IMR-90 (cell line): ENCODE data around the gene MRPL4. TPM values are rescaled to one million over a fixed set of nuclear protein-coding genes. Genes with fewer than 3 reads are reported as not detected.

Source experiments
- ATAC-seq: fragments of 200-7000 bp; cut with Tn5 transposase; 2 replicates; pipeline ENCODE4 v1.9.1; 2020; ENCODE audit warnings: low read depth, mild to moderate bottlenecking, moderate library complexity
- BruUV-seq: library from RNA; stranded (reverse); fragments of 400-500 nt; replicated peaks from 2 replicates; lab custom pipeline; 2021; lab: Mats Ljungman, UMichigan
- CTCF ChIA-PET: fragments of 300-600 bp; formaldehyde crosslinking; extraction: SDS; loops from one replicate; lab custom pipeline; 2021; ENCODE audit warnings: antibody characterized with exemption; lab: Yijun Ruan, JAX
- POLR2A ChIA-PET: fragments of 300-600 bp; sonication (Branson Sonifier 250); formaldehyde crosslinking; loops from one replicate; lab custom pipeline; 2022; ENCODE audit warnings: antibody characterized with exemption; ENCODE audit not compliant: unreplicated experiment; lab: Charles Lee
- DNase-seq: peaks from one replicate; pipeline ENCODE4 v3.0.0; 2013
- H2AFZ ChIP-seq: replicated peaks from 2 replicates; pipeline ENCODE3; 2013; ENCODE audit warnings: low read length, mild to moderate bottlenecking; ENCODE audit not compliant: poor library complexity
- H2AK5ac ChIP-seq: 2 replicates; pipeline ENCODE4 v1.6.1; 2013; ENCODE audit warnings: low read depth, low read length, inconsistent platforms
- H2AK9ac ChIP-seq: replicated peaks from 2 replicates; pipeline ENCODE3; 2013; ENCODE audit warnings: mild to moderate bottlenecking, low read depth, low read length, moderate library complexity; ENCODE audit not compliant: poor library complexity
- H2BK120ac ChIP-seq: 2 replicates; pipeline ENCODE4 v1.6.1; 2013; ENCODE audit warnings: low read depth, low read length, inconsistent platforms
- H2BK15ac ChIP-seq: 3 replicates; pipeline ENCODE4 v1.6.1; 2013; ENCODE audit warnings: low read depth, low read length, inconsistent platforms
- H2BK20ac ChIP-seq: 2 replicates; pipeline ENCODE4 v1.6.1; 2013; ENCODE audit warnings: low read depth, mild to moderate bottlenecking, inconsistent platforms, low read length, moderate library complexity
- H2BK5ac ChIP-seq: 2 replicates; pipeline ENCODE4 v1.6.1; 2013; ENCODE audit warnings: mild to moderate bottlenecking, low read depth, low read length, inconsistent platforms; ENCODE audit not compliant: poor library complexity, severe bottlenecking
- H3K14ac ChIP-seq: replicated peaks from 2 replicates; pipeline ENCODE4 v1.6.1; 2013; ENCODE audit warnings: low read depth, low read length, inconsistent platforms
- H3K18ac ChIP-seq: 2 replicates; pipeline ENCODE4 v1.6.1; 2013; ENCODE audit warnings: low read depth, low read length, control low read depth
- H3K23ac ChIP-seq: 2 replicates; pipeline ENCODE4 v1.6.1; 2013; ENCODE audit warnings: low read depth, low read length, inconsistent platforms
- H3K27ac ChIP-seq: 2 replicates; pipeline ENCODE4 v1.5.1; 2013; ENCODE audit warnings: mild to moderate bottlenecking, control low read depth, low read length; ENCODE audit not compliant: insufficient read depth
- H3K27me3 ChIP-seq: 2 replicates; pipeline ENCODE4 v1.6.1; 2013; ENCODE audit warnings: low read length; ENCODE audit not compliant: control insufficient read depth, insufficient read depth
- H3K36me3 ChIP-seq: 2 replicates; pipeline ENCODE4 v1.6.1; 2013; ENCODE audit warnings: low read length, mixed read lengths; ENCODE audit not compliant: control insufficient read depth, insufficient read depth
- H3K4ac ChIP-seq: 2 replicates; pipeline ENCODE4 v1.6.1; 2013; ENCODE audit warnings: low read depth, low read length, inconsistent platforms
- H3K4me1 ChIP-seq: 2 replicates; pipeline ENCODE4 v1.6.1; 2013; ENCODE audit warnings: low read length, mixed read lengths; ENCODE audit not compliant: control insufficient read depth, insufficient read depth
- H3K4me2 ChIP-seq: 2 replicates; pipeline ENCODE4 v1.6.1; 2013; ENCODE audit warnings: low read depth, mild to moderate bottlenecking, control low read depth, low read length, moderate library complexity
- H3K4me3 ChIP-seq: 2 replicates; pipeline ENCODE4 v1.5.1; 2013; ENCODE audit warnings: low read depth, mild to moderate bottlenecking, control low read depth, low read length, moderate library complexity; ENCODE audit not compliant: insufficient read depth
- H3K56ac ChIP-seq: 2 replicates; pipeline ENCODE4 v1.6.1; 2013; ENCODE audit warnings: low read length, inconsistent platforms; ENCODE audit not compliant: insufficient read depth; ENCODE audit errors: extremely low read depth
- H3K79me1 ChIP-seq, 2 experiments: 2 replicates each; pipeline ENCODE4 v1.6.1; 2013; ENCODE audit warnings: low read length in 2 of 2, inconsistent platforms in 1 of 2, low read depth in 1 of 2
- H3K9ac ChIP-seq: 2 replicates; pipeline ENCODE4 v1.6.1; 2013; ENCODE audit warnings: low read depth, low read length, control low read depth
- H3K9me1 ChIP-seq: 2 replicates; pipeline ENCODE4 v1.6.1; 2013; ENCODE audit warnings: low read length, inconsistent platforms; ENCODE audit not compliant: insufficient read depth
- H3K9me3 ChIP-seq: 2 replicates; pipeline ENCODE4 v1.6.1; 2013; ENCODE audit warnings: low read length; ENCODE audit not compliant: control insufficient read depth, insufficient read depth
- H4K20me1 ChIP-seq: 2 replicates; pipeline ENCODE4 v1.6.1; 2013; ENCODE audit warnings: low read length, inconsistent platforms; ENCODE audit not compliant: insufficient read depth
- H4K5ac ChIP-seq: 2 replicates; pipeline ENCODE4 v1.6.1; 2013; ENCODE audit warnings: mild to moderate bottlenecking, low read depth, low read length, control low read depth
- H4K8ac ChIP-seq, 2 experiments: 2 replicates each; pipeline ENCODE4 v1.6.1; 2013; ENCODE audit warnings: low read depth in 2 of 2, low read length in 2 of 2, control low read depth in 1 of 2, inconsistent platforms in 1 of 2
- H4K91ac ChIP-seq: 2 replicates; pipeline ENCODE4 v1.6.1; 2013; ENCODE audit warnings: low read depth, low read length, inconsistent platforms; ENCODE audit not compliant: insufficient read depth
- BHLHE40 ChIP-seq: fragments of 150-350 bp; IDR thresholded peaks from 2 replicates; pipeline ENCODE4 v1.6.1; 2016; ENCODE audit warnings: mild to moderate bottlenecking, low read depth, low read length
- CHD1 ChIP-seq: IDR thresholded peaks from 2 replicates; pipeline ENCODE4 v1.6.1; 2012; ENCODE audit warnings: low read depth, low read length, improper control_type of control experiment
- NFE2L2 ChIP-seq: fragments of 150-350 bp; IDR thresholded peaks from 2 replicates; pipeline ENCODE4 v1.6.1; 2016; ENCODE audit warnings: low read depth, mild to moderate bottlenecking, low read length
- POLR2A ChIP-seq: IDR thresholded peaks from 2 replicates; pipeline ENCODE4 v1.6.1; 2012; ENCODE audit warnings: mild to moderate bottlenecking, low read depth, low read length
- RCOR1 ChIP-seq: IDR thresholded peaks from 2 replicates; pipeline ENCODE4 v1.6.1; 2012; ENCODE audit warnings: mild to moderate bottlenecking, low read length, improper control_type of control experiment; ENCODE audit not compliant: insufficient replicate concordance
- WGBS, 2 experiments: methylation state at CpG; one replicate each; pipeline versions ENCODE4 v1.1.5 to v1.1.7; 2013; ENCODE audit warnings: missing lambda C conversion rate in 2 of 2; ENCODE audit not compliant: insufficient read length in 1 of 2; ENCODE audit errors: extremely low coverage in 2 of 2; 5-methylcytosine and 5-hydroxymethylcytosine counted together
- dilution Hi-C: fragments of 300-500 bp; cut with HindIII; formaldehyde crosslinking; loops from one replicate; pipeline ENCODE4 v1.14.3; 2018; ENCODE audit warnings: low sequenced_read_pairs; ENCODE audit not compliant: unreplicated experiment
- in situ Hi-C: fragments of 300-500 bp; cut with MboI; formaldehyde crosslinking; loops from 3 replicates; pipeline ENCODE4 v1.14.3; 2019; ENCODE audit warnings: low sequenced_read_pairs, inconsistent platforms, mixed read lengths
- intact Hi-C: fragments of 100-400 bp; cut with micrococcal nuclease; formaldehyde crosslinking; loops from 2 replicates; pipeline ENCODE4 v1.10.0; 2022
- polyA plus RNA-seq, 3 experiments: library from polyadenylated mRNA; depleted of rRNA; stranded (reverse); fragments of >200 nt; gene quantifications; 2 replicates each; pipeline ENCODE4 v1.2.3, GENCODE V29; 2012; ENCODE audit warnings: low replicate concordance in 1 of 3
- total RNA-seq: library from RNA; depleted of rRNA; stranded (reverse); fragments of >200 nt; gene quantifications from 2 replicates; pipeline ENCODE4 v1.2.3, GENCODE V29; 2012
- TF ChIP-seq, protein P1 (sequence below): conservative IDR thresholded peaks from 2 replicates; pipeline ENCODE4 v1.5.1; 2012; ENCODE audit warnings: mild to moderate bottlenecking, low read depth, low read length, improper control_type of control experiment

The MRPL4 gene
- total and polyA plus RNA-seq, 2 of the 4 experiments (the other 2 are of a cell fraction) = 32.8 to 108 TPM

- Histone ChIP-seq H3K18ac (no peak overlapping the region), H3K9me3 (no peaks in the 10 kb centered on the region), H3K56ac (no peak overlapping the region), H2BK15ac (no peak overlapping the region), H3K79me1 (peaks cover 0 to 4% of the 10 kb centered on the region in 2 experiments; a peak in 1 of 4 replicates), H2AK5ac (no peak overlapping the region), H4K8ac (no peak overlapping the region), H3K4me2 (no peak overlapping the region), H2AFZ (no peak overlapping the region), H3K9ac (no peak overlapping the region), H3K36me3 (peaks cover 14% of the 10 kb centered on the region; the same call in 1 of the 2 replicates), H2BK120ac (no peak overlapping the region), H3K4ac (no peak overlapping the region), H4K5ac (no peak overlapping the region), H3K14ac (no peak overlapping the region), H3K4me3 (no peak overlapping the region), H3K4me1 (peaks cover 11% of the 10 kb centered on the region), H4K91ac (no peak overlapping the region), H3K27ac (no peak overlapping the region), H3K27me3 (no peaks in the 10 kb centered on the region; the same call in 1 of the 2 replicates), H2BK5ac (no peak overlapping the region), H3K9me1 (no peaks in the 10 kb centered on the region), H2BK20ac (no peak overlapping the region), H3K23ac (no peak overlapping the region), H4K20me1 (peaks cover 6% of the 10 kb centered on the region), H2AK9ac (no peak overlapping the region)
- in situ Hi-C loops (no loop called here), dilution Hi-C loops (no loop called here), intact Hi-C loops (no loop called here)
- WGBS, 2 experiments = 68% methylated on average over 12 of the region's 25 CpGs; no CpG with 5 or more reads in 1 of the 2 experiments
- no peak for TF ChIP-seq NFE2L2
- TF ChIP-seq, protein P1, sequence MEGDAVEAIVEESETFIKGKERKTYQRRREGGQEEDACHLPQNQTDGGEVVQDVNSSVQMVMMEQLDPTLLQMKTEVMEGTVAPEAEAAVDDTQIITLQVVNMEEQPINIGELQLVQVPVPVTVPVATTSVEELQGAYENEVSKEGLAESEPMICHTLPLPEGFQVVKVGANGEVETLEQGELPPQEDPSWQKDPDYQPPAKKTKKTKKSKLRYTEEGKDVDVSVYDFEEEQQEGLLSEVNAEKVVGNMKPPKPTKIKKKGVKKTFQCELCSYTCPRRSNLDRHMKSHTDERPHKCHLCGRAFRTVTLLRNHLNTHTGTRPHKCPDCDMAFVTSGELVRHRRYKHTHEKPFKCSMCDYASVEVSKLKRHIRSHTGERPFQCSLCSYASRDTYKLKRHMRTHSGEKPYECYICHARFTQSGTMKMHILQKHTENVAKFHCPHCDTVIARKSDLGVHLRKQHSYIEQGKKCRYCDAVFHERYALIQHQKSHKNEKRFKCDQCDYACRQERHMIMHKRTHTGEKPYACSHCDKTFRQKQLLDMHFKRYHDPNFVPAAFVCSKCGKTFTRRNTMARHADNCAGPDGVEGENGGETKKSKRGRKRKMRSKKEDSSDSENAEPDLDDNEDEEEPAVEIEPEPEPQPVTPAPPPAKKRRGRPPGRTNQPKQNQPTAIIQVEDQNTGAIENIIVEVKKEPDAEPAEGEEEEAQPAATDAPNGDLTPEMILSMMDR = no peak
- TF ChIP-seq BHLHE40 = no peak
- TF ChIP-seq RCOR1 = no peak
- no peak for TF ChIP-seq POLR2A
- no peak for TF ChIP-seq CHD1
- ChIA-PET CTCF (no interaction called here), POLR2A (no interaction called here)
- DNase-seq (no peak), ATAC-seq (no peak)
- no TSS peak for BruUV-seq
These were observed 42.3 kb downstream of the MRPL4 start for GRCh38 chr19:10294368-10294697.
